Common myeloid progenitor, CD34-positive (primary cell): ENCODE results near the gene CHODL.

ENCODE experiments used
- CTCF ChIA-PET: fragments of 350-600 bp; sonication (Branson Sonifier 250); formaldehyde crosslinking; loops from one replicate; lab custom pipeline; 2021; ENCODE audit warnings: antibody characterized with exemption; lab: Charles Lee
- POLR2A ChIA-PET: fragments of 350-600 bp; sonication (Branson Sonifier 250); formaldehyde crosslinking; loops from one replicate; lab custom pipeline; 2021; ENCODE audit warnings: antibody characterized with exemption; lab: Charles Lee
- DNase-seq, 3 donors: peaks; one replicate each; pipeline versions ENCODE4 v3.0.0 to v3.0.0-alpha.2; 2013
- H3K27ac ChIP-seq, 2 experiments: 1 replicate in 1 of 2; 2 replicates in 1 of 2; pipeline ENCODE4 v1.7.0; 2013; ENCODE audit warnings: inconsistent platforms in 2 of 2, low read length in 2 of 2, mild to moderate bottlenecking in 2 of 2, low read depth in 1 of 2, moderate library complexity in 1 of 2; ENCODE audit not compliant: severe bottlenecking in 2 of 2, insufficient read depth in 1 of 2, poor library complexity in 1 of 2
- H3K27me3 ChIP-seq, 5 experiments: replicated peaks in 2 of 5; 1 replicate in 3 of 5; 2 replicates in 2 of 5; pipeline versions ENCODE4 v1.6.1 to v1.7.0; 2013; ENCODE audit warnings: low read length in 4 of 5, mild to moderate bottlenecking in 2 of 5, moderate library complexity in 2 of 5, inconsistent platforms in 1 of 5; ENCODE audit not compliant: insufficient read depth in 5 of 5, control insufficient read depth in 4 of 5
- H3K36me3 ChIP-seq, 4 experiments: 1 replicate in 2 of 4; 2 replicates in 2 of 4; pipeline versions ENCODE4 v1.6.1 to v1.7.0; 2013; ENCODE audit warnings: low read length in 3 of 4, control low read depth in 1 of 4, mild to moderate bottlenecking in 1 of 4; ENCODE audit not compliant: control insufficient read depth in 4 of 4, insufficient read depth in 4 of 4
- H3K4me1 ChIP-seq, 4 experiments: 1 replicate in 3 of 4; 2 replicates in 1 of 4; pipeline versions ENCODE4 v1.6.1 to v1.7.1; 2013; ENCODE audit warnings: low read length in 3 of 4, mild to moderate bottlenecking in 3 of 4, control low read depth in 1 of 4, inconsistent platforms in 1 of 4, moderate library complexity in 1 of 4; ENCODE audit not compliant: control insufficient read depth in 4 of 4, insufficient read depth in 4 of 4; ENCODE audit errors: control extremely low read depth in 1 of 4
- H3K4me3 ChIP-seq, 7 experiments: 1 replicate in 4 of 7; 2 replicates in 3 of 7; pipeline versions ENCODE4 v1.5.1 to v1.7.0; 2013; ENCODE audit warnings: mild to moderate bottlenecking in 7 of 7, low read length in 6 of 7, moderate library complexity in 6 of 7, inconsistent platforms in 2 of 7, low read depth in 2 of 7, control low read depth in 1 of 7; ENCODE audit not compliant: insufficient read depth in 4 of 7, control insufficient read depth in 1 of 7; ENCODE audit errors: extremely low read depth in 1 of 7
- H3K9me3 ChIP-seq, 5 experiments: 1 replicate in 4 of 5; 2 replicates in 1 of 5; pipeline versions ENCODE4 v1.6.1 to v1.7.1; 2013; ENCODE audit warnings: low read length in 4 of 5, mild to moderate bottlenecking in 2 of 5, inconsistent platforms in 1 of 5, low read depth in 1 of 5, moderate library complexity in 1 of 5; ENCODE audit not compliant: control insufficient read depth in 4 of 5, insufficient read depth in 2 of 5; ENCODE audit errors: control extremely low read depth in 1 of 5
- WGBS: methylation state at CpG from one replicate; pipeline ENCODE4 v1.1.5; 2013; ENCODE audit not compliant: insufficient coverage; 5-methylcytosine and 5-hydroxymethylcytosine counted together

The CHODL gene

DNA sequence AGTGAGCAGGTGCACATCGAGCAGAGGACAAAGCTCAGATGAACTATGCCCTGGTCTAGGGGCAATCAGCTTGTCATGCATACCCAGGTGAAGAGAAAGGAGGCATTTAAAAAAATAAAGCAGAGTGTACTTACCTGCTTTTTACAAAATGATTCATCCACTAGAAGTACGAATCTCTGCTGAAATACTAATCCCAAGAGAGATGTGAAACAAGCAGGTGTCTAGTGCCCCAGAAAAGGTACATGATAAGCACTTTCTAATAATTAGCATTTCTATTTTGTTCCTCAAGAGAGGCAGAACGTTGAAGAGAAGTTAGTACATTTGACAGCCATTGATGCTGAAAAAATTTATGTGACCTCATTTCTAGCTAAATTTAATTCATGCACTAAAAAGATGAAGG lies 31.1 kb downstream of the CHODL start:
- Histone ChIP-seq H3K27me3 (no peaks in the 10 kb centered on the region), H3K4me3 (no peak overlapping the region), H3K27ac (no peak overlapping the region), H3K36me3 (no peaks in the 10 kb centered on the region), H3K9me3 (no peaks in the 10 kb centered on the region), H3K4me1 (no peaks in the 10 kb centered on the region)
- ChIA-PET CTCF (no interaction called here), POLR2A (no interaction called here)
- WGBS = 100% methylated on average over 1 of the region's 3 CpGs
- no peak for DNase-seq

DNA sequence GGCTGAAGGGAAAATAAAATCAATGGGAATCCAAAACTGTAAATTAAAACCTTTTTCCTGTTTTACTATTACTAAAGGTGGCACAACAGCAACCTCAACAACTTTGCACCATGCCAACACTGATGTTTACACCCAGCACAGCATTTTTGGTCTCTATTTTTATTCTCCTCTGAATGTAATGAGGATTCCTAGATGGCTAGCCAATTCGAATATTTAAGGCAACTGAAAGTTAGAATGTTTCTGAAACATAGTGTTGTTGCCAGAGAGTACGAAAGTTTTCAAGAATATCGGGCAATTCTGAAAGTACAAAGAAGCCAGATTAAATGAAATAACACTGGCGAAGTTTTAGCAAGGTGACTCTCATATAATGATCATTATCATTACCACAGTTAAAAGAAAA lies 40.7 kb downstream of the CHODL start:
- 100% methylated on average over 1 of the region's 4 CpGs for WGBS
- no peak for DNase-seq
- Histone ChIP-seq H3K9me3 (no peaks in the 10 kb centered on the region), H3K27me3 (no peaks in the 10 kb centered on the region), H3K4me3 (no peak overlapping the region), H3K36me3 (no peaks in the 10 kb centered on the region), H3K4me1 (no peaks in the 10 kb centered on the region), H3K27ac (no peak overlapping the region)
- ChIA-PET POLR2A (no interaction called here), CTCF (no interaction called here)

DNA sequence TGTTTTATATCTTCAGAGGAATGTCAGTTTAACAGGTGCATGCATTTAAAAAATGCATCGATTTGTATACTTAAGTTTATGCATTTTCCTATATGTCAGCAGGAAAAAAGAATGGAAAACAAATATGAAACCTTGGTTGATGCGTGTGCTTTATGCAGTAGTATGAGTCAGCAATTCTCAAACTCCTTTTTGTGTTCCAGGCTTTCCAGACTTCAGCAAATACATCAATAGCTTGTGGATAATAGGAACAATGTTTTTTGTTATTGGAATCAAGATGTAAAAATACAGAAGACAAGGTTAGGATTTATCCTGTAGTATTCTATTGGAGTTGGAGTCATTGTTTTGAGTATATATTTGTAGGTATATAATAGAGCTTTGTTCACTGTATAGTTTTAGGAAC lies 45.2 kb downstream of the CHODL start:
- Histone ChIP-seq H3K4me1 (no peaks in the 10 kb centered on the region), H3K4me3 (no peak overlapping the region), H3K36me3 (no peaks in the 10 kb centered on the region), H3K27ac (no peak overlapping the region), H3K9me3 (no peaks in the 10 kb centered on the region), H3K27me3 (peaks cover 0 to 2% (median 1%) of the 10 kb centered on the region in 5 experiments)
- DNase-seq = peak in 1 of 3 donors; percentile 0
- ChIA-PET CTCF (no interaction called here), POLR2A (no interaction called here)
- WGBS = 81% methylated on average over 2 of the region's 2 CpGs

DNA sequence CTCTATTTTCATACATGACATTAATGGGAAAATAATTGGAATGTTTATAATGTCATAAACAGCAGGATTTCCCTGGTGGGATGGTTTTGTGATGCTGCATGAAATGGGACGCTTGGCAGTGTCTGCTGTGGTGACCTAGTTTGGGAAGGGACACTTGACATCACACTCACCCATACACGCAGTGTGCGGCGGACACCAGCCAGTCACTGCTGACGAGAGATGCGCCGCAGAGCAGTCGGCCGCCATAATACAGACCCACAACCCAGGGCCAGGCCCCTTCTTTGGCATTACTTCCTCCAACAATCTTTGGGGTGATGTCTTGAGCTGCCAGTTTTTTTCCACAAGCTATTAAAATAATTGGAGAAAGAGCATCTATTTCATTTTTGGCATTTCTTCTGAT lies 49.5 kb downstream of the CHODL start:
- 98% methylated on average over 8 of the region's 9 CpGs for WGBS
- no peaks in the 10 kb centered on the region for H3K36me3 ChIP-seq
- DNase-seq = no peak
- H3K9me3 ChIP-seq = no peaks in the 10 kb centered on the region
- H3K4me1 ChIP-seq = no peaks in the 10 kb centered on the region
- CTCF ChIA-PET = no interaction called here
- no peak overlapping the region for H3K4me3 ChIP-seq
- H3K27me3 ChIP-seq = peaks cover 0 to 2% (median 1%) of the 10 kb centered on the region in 5 experiments
- POLR2A ChIA-PET = no interaction called here
- H3K27ac ChIP-seq = no peak overlapping the region

DNA sequence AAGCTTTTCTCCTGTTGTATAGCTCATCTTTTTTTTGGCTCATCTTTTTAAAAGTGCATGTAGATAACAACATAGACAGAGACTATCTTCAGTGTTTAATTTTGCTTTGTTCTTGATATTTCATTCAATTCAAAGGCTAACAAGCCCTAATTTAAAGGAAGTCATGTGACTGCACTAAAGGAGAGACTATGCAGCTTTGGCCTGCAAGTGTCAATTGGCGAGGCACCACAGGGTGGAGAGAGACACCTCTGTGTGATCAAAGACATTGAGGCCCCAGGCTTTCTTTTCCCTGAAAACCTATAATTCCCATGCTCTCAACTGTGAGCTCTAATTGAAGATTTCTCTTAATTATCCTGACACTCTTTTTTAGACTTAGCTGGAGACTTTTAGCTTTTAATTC lies 53.6 kb downstream of the CHODL start:
- Histone ChIP-seq H3K9me3 (no peaks in the 10 kb centered on the region), H3K36me3 (no peaks in the 10 kb centered on the region), H3K4me3 (no peak overlapping the region), H3K27ac (no peak overlapping the region), H3K4me1 (no peaks in the 10 kb centered on the region), H3K27me3 (peaks cover 0 to 2% (median 0%) of the 10 kb centered on the region in 5 experiments)
- WGBS = 94% methylated on average over 1 of the region's 1 CpG
- CTCF ChIA-PET = no interaction called here
- POLR2A ChIA-PET = no interaction called here
- no peak for DNase-seq
